Naive B cell (primary cell): ENCODE data around the gene CLCNKB. TPM values are rescaled to one million over a fixed set of nuclear protein-coding genes. Genes with fewer than 3 reads are reported as not detected.
"Not testable (repeated sequence)": the region's sequence is repeated elsewhere in the genome, so short reads cannot be mapped to it uniquely, and the experiment has no call there.

ENCODE experiments used
- ATAC-seq, 2 donors: fragments of 150-1000 bp; cut with Tn5 transposase; 2 replicates each; pipeline ENCODE4 v1.10.0; 2021; ENCODE audit warnings: low read depth in 2 of 2, mild to moderate bottlenecking in 2 of 2, moderate library complexity in 2 of 2
- DNase-seq: peaks from one replicate; pipeline ENCODE4 v3.0.0; 2022
- H3K27ac Mint-ChIP-seq, 6 donors: one replicate each; pipeline ENCODE4 v1.8.0; 2020 to 2022; ENCODE audit warnings: mild to moderate bottlenecking in 6 of 6, mixed read lengths in 6 of 6, moderate library complexity in 5 of 6, inconsistent platforms in 2 of 6
- H3K27me3 Mint-ChIP-seq, 3 donors: one replicate each; pipeline ENCODE4 v1.8.0; 2021 to 2022; ENCODE audit warnings: mixed read lengths in 3 of 3, mild to moderate bottlenecking in 1 of 3
- H3K36me3 Mint-ChIP-seq, 2 donors: one replicate each; pipeline ENCODE4 v1.8.0; 2020 to 2022; ENCODE audit warnings: mixed read lengths in 2 of 2, inconsistent platforms in 1 of 2, mild to moderate bottlenecking in 1 of 2
- H3K4me1 Mint-ChIP-seq, 3 donors: one replicate each; pipeline ENCODE4 v1.8.0; 2020 to 2022; ENCODE audit warnings: mixed read lengths in 3 of 3, inconsistent platforms in 1 of 3, mild to moderate bottlenecking in 1 of 3, moderate library complexity in 1 of 3
- H3K4me3 Mint-ChIP-seq, 8 donors: one replicate each; pipeline ENCODE4 v1.8.0; 2020 to 2022; ENCODE audit warnings: mild to moderate bottlenecking in 8 of 8, mixed read lengths in 8 of 8, moderate library complexity in 8 of 8, inconsistent platforms in 2 of 8
- H3K9me3 Mint-ChIP-seq, 7 donors: one replicate each; pipeline ENCODE4 v1.8.0; 2020 to 2022; ENCODE audit warnings: mixed read lengths in 7 of 7, mild to moderate bottlenecking in 5 of 7, inconsistent platforms in 2 of 7, moderate library complexity in 1 of 7
- polyA plus RNA-seq, 6 donors: library from polyadenylated mRNA; unstranded; fragments of 300-500 nt; fragmentation: Illumina TruSeq; gene quantifications; one replicate each; pipeline ENCODE4 v1.2.3, GENCODE V29; 2021; ENCODE audit warnings: low read depth in 6 of 6

The CLCNKB gene
- polyA plus RNA-seq, 6 donors from 2014 or later: not detected

- H3K27ac Mint-ChIP-seq, H3K36me3 Mint-ChIP-seq, DNase-seq, H3K4me3 Mint-ChIP-seq, ATAC-seq, H3K9me3 Mint-ChIP-seq, H3K4me1 Mint-ChIP-seq: not testable (repeated sequence)
- H3K27me3 Mint-ChIP-seq: peaks cover 12 to 49% (median 45%) of the 10 kb centered on the region in 3 donors
These were observed 18.6 kb downstream of the CLCNKB start for GRCh38 chr1:16061989-16062686.

GRCh38 chr1:16062687-16063075, 19.1 kb downstream of the CLCNKB start:
- H3K4me1 Mint-ChIP-seq, DNase-seq, H3K36me3 Mint-ChIP-seq, H3K4me3 Mint-ChIP-seq, ATAC-seq, H3K9me3 Mint-ChIP-seq: not testable (repeated sequence)
- H3K27me3 Mint-ChIP-seq: peaks cover 16 to 45% (median 44%) of the 10 kb centered on the region in 3 donors
- peak overlapping the region in 2 of 6 donors; percentile 45 to 88 for H3K27ac Mint-ChIP-seq

GRCh38 chr1:16063226-16063829, 19.7 kb downstream of the CLCNKB start:
- peaks cover 17 to 45% (median 42%) of the 10 kb centered on the region in 3 donors for H3K27me3 Mint-ChIP-seq
- H3K4me1 Mint-ChIP-seq: peaks cover 0 to 8% (median 0%) of the 10 kb centered on the region in 3 donors
- H3K4me3 Mint-ChIP-seq: no peak overlapping the region
- DNase-seq: no peak
- ATAC-seq: no peak
- H3K36me3 Mint-ChIP-seq: no peaks in the 10 kb centered on the region
- no peaks in the 10 kb centered on the region for H3K9me3 Mint-ChIP-seq
- H3K27ac Mint-ChIP-seq: no peak overlapping the region

- DNase-seq (no peak), ATAC-seq (no peak)
- no peaks in the 10 kb centered on the region for H3K9me3 Mint-ChIP-seq
- H3K36me3 Mint-ChIP-seq: no peaks in the 10 kb centered on the region
- no peak overlapping the region for H3K27ac Mint-ChIP-seq
- no peak overlapping the region for H3K4me3 Mint-ChIP-seq
- peaks cover 0 to 8% (median 0%) of the 10 kb centered on the region in 3 donors for H3K4me1 Mint-ChIP-seq
- H3K27me3 Mint-ChIP-seq: peaks cover 17 to 51% (median 48%) of the 10 kb centered on the region in 3 donors
These were observed 20.3 kb downstream of the CLCNKB start for GRCh38 chr1:16063921-16064320.

- Mint-ChIP-seq H3K36me3 (no peaks in the 10 kb centered on the region), H3K27ac (peak overlapping the region in 2 of 6 donors; percentile 2 to 78), H3K4me3 (peak overlapping the region in 1 of 8 donors; percentile 42), H3K9me3 (no peaks in the 10 kb centered on the region), H3K4me1 (peaks cover 0 to 8% (median 0%) of the 10 kb centered on the region in 3 donors), H3K27me3 (peaks cover 17 to 58% (median 52%) of the 10 kb centered on the region in 3 donors)
- DNase-seq: no peak
- no peak for ATAC-seq
These were observed 21.1 kb downstream of the CLCNKB start for GRCh38 chr1:16064536-16065268.

GRCh38 chr1:16065269-16065576, 21.6 kb downstream of the CLCNKB start:
- Mint-ChIP-seq H3K36me3 (no peaks in the 10 kb centered on the region), H3K4me3 (no peak overlapping the region), H3K27ac (no peak overlapping the region), H3K4me1 (peaks cover 0 to 8% (median 0%) of the 10 kb centered on the region in 3 donors), H3K9me3 (no peaks in the 10 kb centered on the region), H3K27me3 (peaks cover 17 to 55% (median 54%) of the 10 kb centered on the region in 3 donors)
- no peak for DNase-seq
- ATAC-seq: no peak

GRCh38 chr1:16066245-16066644, 22.7 kb downstream of the CLCNKB start:
- Mint-ChIP-seq H3K9me3 (no peaks in the 10 kb centered on the region), H3K27me3 (peaks cover 12 to 56% (median 49%) of the 10 kb centered on the region in 3 donors), H3K27ac (no peak overlapping the region), H3K36me3 (no peaks in the 10 kb centered on the region), H3K4me3 (no peak overlapping the region), H3K4me1 (peaks cover 0 to 8% (median 0%) of the 10 kb centered on the region in 3 donors)
- no peak for DNase-seq
- ATAC-seq: no peak

GRCh38 chr1:16067127-16067768, 23.7 kb downstream of the CLCNKB start:
- no peaks in the 10 kb centered on the region for H3K36me3 Mint-ChIP-seq
- H3K27me3 Mint-ChIP-seq: peaks cover 16 to 61% (median 58%) of the 10 kb centered on the region in 3 donors

GRCh38 chr1:16067933-16068332, 24.4 kb downstream of the CLCNKB start:
- H3K27me3 Mint-ChIP-seq: peaks cover 16 to 66% (median 62%) of the 10 kb centered on the region in 3 donors
- H3K4me3 Mint-ChIP-seq: no peak overlapping the region
- ATAC-seq: no peak
- DNase-seq: no peak
- peak overlapping the region in 1 of 6 donors; percentile 34 for H3K27ac Mint-ChIP-seq
- no peaks in the 10 kb centered on the region for H3K9me3 Mint-ChIP-seq
- no peaks in the 10 kb centered on the region for H3K36me3 Mint-ChIP-seq
- H3K4me1 Mint-ChIP-seq: peaks cover 0 to 8% (median 0%) of the 10 kb centered on the region in 3 donors

More at GRCh38 chr1:16067127-16067768, 23.7 kb downstream of the CLCNKB start:
- Mint-ChIP-seq H3K27ac (peak overlapping the region in 2 of 6 donors; percentile 34 to 80), H3K4me3 (peak overlapping the region in 1 of 8 donors; percentile 63), H3K4me1 (peaks cover 0 to 8% (median 0%) of the 10 kb centered on the region in 3 donors), H3K9me3 (no peaks in the 10 kb centered on the region)
- ATAC-seq (peak in 1 of 2 donors; percentile 18), DNase-seq (no peak)

- peaks cover 0 to 8% (median 0%) of the 10 kb centered on the region in 3 donors for H3K4me1 Mint-ChIP-seq
- H3K36me3 Mint-ChIP-seq: no peaks in the 10 kb centered on the region
- H3K27ac Mint-ChIP-seq: peak overlapping the region in 3 of 6 donors; percentile 51 to 73 (median 66)
- DNase-seq (no peak), ATAC-seq (no peak)
- no peaks in the 10 kb centered on the region for H3K9me3 Mint-ChIP-seq
- peaks cover 15 to 62% (median 60%) of the 10 kb centered on the region in 3 donors for H3K27me3 Mint-ChIP-seq
- H3K4me3 Mint-ChIP-seq: no peak overlapping the region
These were observed 25.0 kb downstream of the CLCNKB start for GRCh38 chr1:16068356-16069270.

GRCh38 chr1:16070640-16071355, 27.2 kb downstream of the CLCNKB start:
- DNase-seq (no peak), ATAC-seq (no peak)
- Mint-ChIP-seq H3K9me3 (no peaks in the 10 kb centered on the region), H3K27ac (no peak overlapping the region), H3K36me3 (no peaks in the 10 kb centered on the region), H3K4me3 (no peak overlapping the region), H3K4me1 (peaks cover 5 to 10% (median 9%) of the 10 kb centered on the region in 3 donors), H3K27me3 (peaks cover 22 to 53% (median 52%) of the 10 kb centered on the region in 3 donors)

- no peak for ATAC-seq
- peaks cover 0 to 2% (median 0%) of the 10 kb centered on the region in 7 donors for H3K9me3 Mint-ChIP-seq
- peaks cover 25 to 56% (median 53%) of the 10 kb centered on the region in 3 donors for H3K27me3 Mint-ChIP-seq
- peak overlapping the region in 4 of 8 donors; percentile 7 to 58 (median 50) for H3K4me3 Mint-ChIP-seq
- peak overlapping the region in 1 of 6 donors; percentile 62 for H3K27ac Mint-ChIP-seq
- no peak for DNase-seq
- peaks cover 5 to 10% (median 9%) of the 10 kb centered on the region in 3 donors for H3K4me1 Mint-ChIP-seq
- no peaks in the 10 kb centered on the region for H3K36me3 Mint-ChIP-seq
These were observed 28.0 kb downstream of the CLCNKB start for GRCh38 chr1:16071614-16072013.
